Stimulated activated CD4-positive, alpha-beta T cell treated with anti-CD3 and anti-CD28 coated beads, Interleukin-1b, Interleukin-23, amount 100 ng/mL, for 24 hours (primary cell): ENCODE data around the gene HBS1L.
"Not testable (repeated sequence)": the region's sequence is repeated elsewhere in the genome, so short reads cannot be mapped to it uniquely, and the experiment has no call there.

Source experiments
- DNase-seq, 4 experiments: peaks; one replicate each; pipeline ENCODE4 v3.0.0-alpha.2; 2020; ENCODE audit warnings: low read depth in 4 of 4, low spot score in 1 of 4

The HBS1L gene

GRCh38 chr6:135081966-135082365, 27.3 kb upstream of the HBS1L start:
- no peak for DNase-seq

- DNase-seq, result no peak
Measured at GRCh38 chr6:135075018-135075417, 20.4 kb upstream of the HBS1L start.

GRCh38 chr6:135073756-135074393, 19.3 kb upstream of the HBS1L start:
- DNase-seq, result no peak

GRCh38 chr6:135073217-135073616, 18.6 kb upstream of the HBS1L start:
- no peak for DNase-seq

GRCh38 chr6:135072753-135073152, 18.1 kb upstream of the HBS1L start:
- DNase-seq, result no peak

GRCh38 chr6:135071541-135071940, 16.9 kb upstream of the HBS1L start:
- no peak for DNase-seq

GRCh38 chr6:135067911-135068310, 13.3 kb upstream of the HBS1L start:
- DNase-seq, result no peak

- DNase-seq, result no peak
Measured at GRCh38 chr6:135066806-135067205, 12.2 kb upstream of the HBS1L start.

GRCh38 chr6:135066397-135066796, 11.8 kb upstream of the HBS1L start:
- no peak for DNase-seq

- DNase-seq, result no peak
Measured at GRCh38 chr6:135064586-135064985, 10.0 kb upstream of the HBS1L start.

GRCh38 chr6:135063926-135064325, 9.3 kb upstream of the HBS1L start:
- no peak for DNase-seq

GRCh38 chr6:135062735-135063134, 8.1 kb upstream of the HBS1L start:
- DNase-seq, result no peak

- no peak for DNase-seq
Measured at GRCh38 chr6:135060076-135060475, 5.5 kb upstream of the HBS1L start.

- DNase-seq, result not testable (repeated sequence)
Measured at GRCh38 chr6:135058299-135058698, 3.7 kb upstream of the HBS1L start.

GRCh38 chr6:135056632-135057031, 2.0 kb upstream of the HBS1L start:
- DNase-seq, result no peak

GRCh38 chr6:135054226-135054568, 425 bp downstream of the HBS1L start:
- no peak for DNase-seq

GRCh38 chr6:135053406-135053805, 1.2 kb downstream of the HBS1L start:
- no peak for DNase-seq

GRCh38 chr6:135052939-135053338, 1.7 kb downstream of the HBS1L start:
- DNase-seq, result no peak

- no peak for DNase-seq
Measured at GRCh38 chr6:135048915-135049314, 5.7 kb downstream of the HBS1L start.

- no peak for DNase-seq
Measured at GRCh38 chr6:135047336-135047735, 7.3 kb downstream of the HBS1L start.

- DNase-seq, result no peak
Measured at GRCh38 chr6:135046912-135047311, 7.7 kb downstream of the HBS1L start.

- no peak for DNase-seq
Measured at GRCh38 chr6:135044639-135045038, 10.0 kb downstream of the HBS1L start.

- DNase-seq, result no peak
Measured at GRCh38 chr6:135043846-135044245, 10.8 kb downstream of the HBS1L start.

- no peak for DNase-seq
Measured at GRCh38 chr6:135043364-135043763, 11.3 kb downstream of the HBS1L start.
